Nephron (organoid): ENCODE measurements around the gene EEF2K.
A peak's percentile ranks its signal among the peaks of the same experiment; 100 is the strongest.

Experiments used
- H3K27ac Mint-ChIP-seq, 3 experiments: 2 replicates each; pipeline ENCODE4 v1.8.0; 2020; ENCODE audit warnings: mixed read lengths in 3 of 3, mild to moderate bottlenecking in 2 of 3, moderate library complexity in 1 of 3
- H3K27me3 Mint-ChIP-seq: 2 replicates; pipeline ENCODE4 v1.8.0; 2021; ENCODE audit warnings: low read depth, mild to moderate bottlenecking, moderate library complexity, mixed read lengths
- H3K36me3 Mint-ChIP-seq: 2 replicates; pipeline ENCODE4 v1.8.0; 2020; ENCODE audit warnings: low read depth, mixed read lengths
- H3K4me1 Mint-ChIP-seq: 2 replicates; pipeline ENCODE4 v1.8.0; 2020; ENCODE audit warnings: mixed read lengths
- H3K4me3 Mint-ChIP-seq, 3 experiments: 2 replicates each; pipeline ENCODE4 v1.8.0; 2020; ENCODE audit warnings: mild to moderate bottlenecking in 3 of 3, mixed read lengths in 3 of 3, moderate library complexity in 2 of 3
- H3K9me3 Mint-ChIP-seq: 2 replicates; pipeline ENCODE4 v1.8.0; 2020; ENCODE audit warnings: mixed read lengths
- TF ChIP-seq, protein P1 (sequence below), 3 experiments: fragments of 200-600 bp; sonication (generic); IDR thresholded peaks; one replicate each; pipeline ENCODE4 v1.5.0; 2021; ENCODE audit warnings: antibody characterized with exemption in 3 of 3; ENCODE audit not compliant: unreplicated experiment in 3 of 3

The EEF2K gene

DNA sequence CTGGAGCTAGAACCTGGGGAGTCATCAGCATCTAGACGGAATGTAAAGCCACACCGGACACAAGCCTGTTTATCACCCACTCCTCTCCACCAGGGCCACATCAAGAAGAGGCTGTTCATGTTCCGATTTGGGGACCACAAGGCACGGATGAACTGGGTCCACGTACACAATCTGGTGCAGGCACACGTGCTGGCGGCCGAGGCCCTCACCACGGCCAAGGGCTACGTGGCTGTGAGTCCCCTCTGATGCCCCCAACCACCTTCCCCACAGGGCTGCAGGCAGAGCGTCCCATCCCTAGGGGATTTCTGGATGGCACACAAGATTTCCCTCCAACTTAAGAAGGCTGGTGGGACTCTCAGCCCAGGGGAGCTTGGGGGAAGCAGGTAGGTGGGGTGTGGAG, 24.7 kb upstream of the EEF2K start:
- Mint-ChIP-seq H3K27me3 (no peaks in the 10 kb centered on the region), H3K27ac (no peak overlapping the region), H3K4me3 (no peak overlapping the region), H3K9me3 (no peaks in the 10 kb centered on the region), H3K36me3 (no peaks in the 10 kb centered on the region), H3K4me1 (no peaks in the 10 kb centered on the region)
- TF ChIP-seq, protein P1, sequence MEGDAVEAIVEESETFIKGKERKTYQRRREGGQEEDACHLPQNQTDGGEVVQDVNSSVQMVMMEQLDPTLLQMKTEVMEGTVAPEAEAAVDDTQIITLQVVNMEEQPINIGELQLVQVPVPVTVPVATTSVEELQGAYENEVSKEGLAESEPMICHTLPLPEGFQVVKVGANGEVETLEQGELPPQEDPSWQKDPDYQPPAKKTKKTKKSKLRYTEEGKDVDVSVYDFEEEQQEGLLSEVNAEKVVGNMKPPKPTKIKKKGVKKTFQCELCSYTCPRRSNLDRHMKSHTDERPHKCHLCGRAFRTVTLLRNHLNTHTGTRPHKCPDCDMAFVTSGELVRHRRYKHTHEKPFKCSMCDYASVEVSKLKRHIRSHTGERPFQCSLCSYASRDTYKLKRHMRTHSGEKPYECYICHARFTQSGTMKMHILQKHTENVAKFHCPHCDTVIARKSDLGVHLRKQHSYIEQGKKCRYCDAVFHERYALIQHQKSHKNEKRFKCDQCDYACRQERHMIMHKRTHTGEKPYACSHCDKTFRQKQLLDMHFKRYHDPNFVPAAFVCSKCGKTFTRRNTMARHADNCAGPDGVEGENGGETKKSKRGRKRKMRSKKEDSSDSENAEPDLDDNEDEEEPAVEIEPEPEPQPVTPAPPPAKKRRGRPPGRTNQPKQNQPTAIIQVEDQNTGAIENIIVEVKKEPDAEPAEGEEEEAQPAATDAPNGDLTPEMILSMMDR (IDR thresholded peaks at IDR 0.05; ENCODE audit: unreplicated experiment in 3 of 3) = no peak

DNA sequence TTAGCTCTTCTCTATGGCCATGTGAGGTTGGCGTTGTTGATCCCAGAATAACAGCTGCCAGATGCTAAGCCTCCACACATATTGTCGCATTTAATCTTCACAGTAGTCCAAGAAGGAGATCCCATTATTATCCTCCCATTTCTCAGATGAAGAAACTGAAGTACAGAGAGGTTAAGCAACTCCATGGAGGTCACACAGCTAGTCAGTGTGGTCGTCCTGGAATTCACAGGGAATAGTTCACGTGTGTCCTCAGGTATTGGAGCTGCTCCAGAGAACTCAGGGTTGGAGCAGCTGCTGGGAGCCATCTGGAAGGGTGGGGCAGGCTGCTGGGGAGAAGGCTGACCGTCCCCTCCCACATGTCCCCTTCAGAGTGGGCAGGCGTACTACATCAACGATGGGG, 24.2 kb upstream of the EEF2K start:
- TF ChIP-seq, protein P1 (IDR thresholded peaks at IDR 0.05; ENCODE audit: unreplicated experiment in 3 of 3) = no peak
- Mint-ChIP-seq H3K4me3 (no peak overlapping the region), H3K27ac (no peak overlapping the region), H3K4me1 (no peaks in the 10 kb centered on the region), H3K9me3 (no peaks in the 10 kb centered on the region), H3K27me3 (no peaks in the 10 kb centered on the region), H3K36me3 (no peaks in the 10 kb centered on the region)

DNA sequence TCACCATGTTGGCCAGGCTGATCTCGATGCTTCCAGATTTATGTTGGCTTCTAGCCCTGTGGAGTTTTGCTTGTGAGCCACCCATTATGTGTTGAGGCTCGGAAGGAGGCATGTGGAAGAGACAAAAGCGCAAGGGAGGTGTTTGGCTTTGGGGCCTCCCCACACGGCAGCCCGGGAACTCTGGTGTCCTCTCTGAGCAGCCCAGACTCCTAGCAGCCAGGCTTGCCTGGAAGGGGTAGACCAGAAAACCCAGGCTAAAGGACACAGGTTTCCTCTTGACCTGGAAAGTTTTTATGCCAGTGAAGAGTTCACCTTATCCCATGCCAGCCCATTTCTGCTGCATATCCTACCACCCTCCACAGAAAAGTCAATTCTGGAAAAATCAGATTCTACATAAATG, 22.7 kb upstream of the EEF2K start:
- H3K36me3 Mint-ChIP-seq = no peaks in the 10 kb centered on the region
- no peaks in the 10 kb centered on the region for H3K27me3 Mint-ChIP-seq
- H3K4me3 Mint-ChIP-seq = no peak overlapping the region
- TF ChIP-seq, protein P1 (IDR thresholded peaks at IDR 0.05; ENCODE audit: unreplicated experiment in 3 of 3) = no peak
- no peaks in the 10 kb centered on the region for H3K9me3 Mint-ChIP-seq
- H3K4me1 Mint-ChIP-seq = no peaks in the 10 kb centered on the region
- H3K27ac Mint-ChIP-seq = no peak overlapping the region

DNA sequence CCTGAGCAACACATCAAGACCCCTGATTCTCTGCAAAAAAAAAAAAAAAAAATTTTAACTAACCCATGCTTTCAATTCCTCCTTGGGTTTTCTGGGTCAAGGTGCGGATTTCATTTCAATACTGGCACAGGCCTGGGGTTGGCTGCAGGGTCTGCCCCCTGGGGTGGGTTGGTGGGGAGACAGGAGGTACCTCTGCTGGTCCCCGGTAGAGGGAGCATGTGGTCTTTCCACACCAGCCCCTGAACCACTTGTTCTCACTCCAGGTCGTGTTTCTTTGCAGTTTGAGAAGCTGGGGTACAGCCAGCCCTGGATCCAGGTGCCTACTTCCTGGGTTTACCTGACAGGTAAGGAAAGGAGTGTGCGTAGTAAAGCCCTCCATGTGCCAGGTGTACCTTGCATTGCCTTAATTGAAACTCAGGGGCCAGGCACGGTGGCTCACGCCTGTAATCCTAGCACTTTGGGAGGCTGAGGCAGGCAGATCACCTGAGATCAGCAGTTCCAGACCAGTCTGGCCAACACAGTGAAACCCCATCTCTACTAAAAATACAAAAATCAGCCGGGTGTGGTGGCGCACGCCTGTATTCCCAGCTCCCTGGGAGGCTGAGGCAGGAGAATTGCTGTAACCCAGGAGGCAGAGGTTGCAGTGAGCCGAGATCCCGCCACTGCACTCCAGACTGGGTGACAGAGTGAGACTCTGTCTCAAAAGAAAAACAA, 22.0 kb upstream of the EEF2K start:
- no peaks in the 10 kb centered on the region for H3K36me3 Mint-ChIP-seq
- TF ChIP-seq, protein P1 (IDR thresholded peaks at IDR 0.05; ENCODE audit: unreplicated experiment in 3 of 3) = peak in 1 of 3 experiments; percentile 20
- H3K27ac Mint-ChIP-seq = no peak overlapping the region
- no peaks in the 10 kb centered on the region for H3K27me3 Mint-ChIP-seq
- H3K4me3 Mint-ChIP-seq = no peak overlapping the region
- no peaks in the 10 kb centered on the region for H3K9me3 Mint-ChIP-seq
- H3K4me1 Mint-ChIP-seq = peaks cover 6% of the 10 kb centered on the region

DNA sequence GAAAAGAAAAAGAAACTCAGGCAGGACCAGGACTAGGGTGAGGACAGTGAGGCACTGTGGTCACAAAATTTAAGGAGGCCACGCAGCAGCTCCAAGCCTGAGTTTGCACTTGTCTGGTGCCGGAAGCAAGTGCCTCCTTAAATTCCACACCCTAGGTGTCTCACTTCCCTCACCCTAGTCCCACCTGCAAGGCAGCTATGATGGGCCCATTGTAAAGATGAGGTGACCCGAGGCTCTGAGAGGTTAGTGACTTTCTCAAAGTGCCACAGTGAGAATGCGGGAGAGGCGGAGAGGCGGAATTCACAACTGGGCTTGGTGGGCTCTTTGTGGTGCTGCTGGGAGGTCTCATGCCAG, 21.5 kb upstream of the EEF2K start:
- H3K27me3 Mint-ChIP-seq = no peaks in the 10 kb centered on the region
- H3K27ac Mint-ChIP-seq = no peak overlapping the region
- no peaks in the 10 kb centered on the region for H3K9me3 Mint-ChIP-seq
- TF ChIP-seq, protein P1 (IDR thresholded peaks at IDR 0.05; ENCODE audit: unreplicated experiment in 3 of 3) = no peak
- peaks cover 11% of the 10 kb centered on the region for H3K4me1 Mint-ChIP-seq
- H3K36me3 Mint-ChIP-seq = no peaks in the 10 kb centered on the region
- H3K4me3 Mint-ChIP-seq = no peak overlapping the region

DNA sequence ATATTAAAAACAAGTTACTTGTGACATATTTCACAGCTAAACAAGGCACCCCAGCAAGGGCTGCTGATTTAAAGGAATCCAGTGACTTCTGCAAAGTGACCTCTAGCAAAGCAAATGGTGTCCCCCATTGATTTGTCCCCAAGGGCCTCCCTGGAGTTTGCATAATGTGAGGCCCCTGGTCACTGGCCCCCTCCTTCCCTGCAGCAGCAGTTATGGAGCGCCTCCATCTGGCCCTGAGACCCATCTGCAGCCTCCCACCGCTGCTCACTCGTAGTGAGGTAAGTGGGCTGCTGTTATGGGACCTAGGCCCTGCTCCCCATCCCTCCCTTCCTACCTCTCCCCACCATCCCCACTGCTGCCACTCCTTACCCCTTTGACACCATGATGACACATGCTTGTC, 19.6 kb upstream of the EEF2K start:
- Mint-ChIP-seq H3K27ac (no peak overlapping the region), H3K4me1 (peaks cover 14% of the 10 kb centered on the region), H3K4me3 (no peak overlapping the region), H3K27me3 (no peaks in the 10 kb centered on the region), H3K9me3 (no peaks in the 10 kb centered on the region), H3K36me3 (no peaks in the 10 kb centered on the region)
- TF ChIP-seq, protein P1 (IDR thresholded peaks at IDR 0.05; ENCODE audit: unreplicated experiment in 3 of 3) = peak in 1 of 3 experiments; percentile 18
